AG04449 (cell line): ENCODE measurements around the gene DNAAF5.

Source experiments
- CTCF ChIA-PET: fragments of 350-600 bp; formaldehyde crosslinking; extraction: SDS; loops from one replicate; lab custom pipeline; 2021; ENCODE audit warnings: antibody characterized with exemption; lab: Yijun Ruan, JAX
- POLR2A ChIA-PET: fragments of 400-600, 350-600 bp; formaldehyde crosslinking; extraction: SDS; loops from one replicate; lab custom pipeline; 2020; ENCODE audit warnings: antibody characterized with exemption, inconsistent platforms; lab: Yijun Ruan, JAX
- DNase-seq: peaks from one replicate; pipeline ENCODE4 v3.0.0-alpha.2; 2010; ENCODE audit warnings: low read depth, low spot score
- H3K4me3 ChIP-seq: 2 replicates; pipeline ENCODE4 v1.5.1; 2011; ENCODE audit warnings: low read depth, mild to moderate bottlenecking, control low read depth, low read length
- TF ChIP-seq, protein P1 (sequence below): IDR thresholded peaks from one replicate; pipeline ENCODE4 v1.5.1; 2011; ENCODE audit warnings: mild to moderate bottlenecking, moderate library complexity, low read length, control low read depth, inconsistent platforms; ENCODE audit not compliant: insufficient read depth; ENCODE audit errors: missing control alignments

The DNAAF5 gene

DNA sequence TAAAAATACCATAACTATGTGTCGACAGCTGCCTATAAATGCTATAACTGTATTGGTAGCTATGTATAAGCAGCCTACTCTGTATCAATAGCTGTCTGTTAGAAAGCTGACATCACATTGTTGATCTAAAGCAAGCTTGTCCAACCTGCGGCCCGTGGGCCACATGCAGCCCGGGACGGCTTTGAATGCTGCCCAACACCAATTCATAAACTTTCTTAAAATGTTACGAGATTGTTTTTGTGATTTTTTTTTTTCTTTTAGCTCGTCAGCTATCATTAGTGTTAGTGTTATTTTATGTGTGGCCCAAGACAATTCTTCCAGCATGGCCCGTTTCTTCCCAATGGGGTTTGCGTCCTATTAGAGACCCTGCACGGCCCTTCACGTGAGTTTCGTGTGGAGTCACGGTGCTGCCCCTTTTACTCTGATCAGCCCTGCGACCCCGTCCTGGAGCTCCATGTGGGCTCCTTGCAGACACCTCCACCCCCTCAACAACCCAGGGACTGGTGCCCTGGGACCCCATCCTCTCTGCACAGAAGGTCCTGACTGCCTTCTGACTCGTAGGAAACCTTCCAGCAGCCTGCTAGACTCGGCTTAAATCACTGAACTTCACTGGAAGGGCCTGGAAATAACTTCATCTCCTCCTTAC is 5.1 kb downstream of the DNAAF5 start:
- DNase-seq: no peak
- no peak overlapping the region for H3K4me3 ChIP-seq
- CTCF ChIA-PET: interaction anchor here (1.2 to 2.0 kb wide), 3 partner anchors 16 to 410 kb away, joined by 3 to 6 read pairs (median 4); no protein-coding TSS in a partner anchor
- TF ChIP-seq, protein P1, sequence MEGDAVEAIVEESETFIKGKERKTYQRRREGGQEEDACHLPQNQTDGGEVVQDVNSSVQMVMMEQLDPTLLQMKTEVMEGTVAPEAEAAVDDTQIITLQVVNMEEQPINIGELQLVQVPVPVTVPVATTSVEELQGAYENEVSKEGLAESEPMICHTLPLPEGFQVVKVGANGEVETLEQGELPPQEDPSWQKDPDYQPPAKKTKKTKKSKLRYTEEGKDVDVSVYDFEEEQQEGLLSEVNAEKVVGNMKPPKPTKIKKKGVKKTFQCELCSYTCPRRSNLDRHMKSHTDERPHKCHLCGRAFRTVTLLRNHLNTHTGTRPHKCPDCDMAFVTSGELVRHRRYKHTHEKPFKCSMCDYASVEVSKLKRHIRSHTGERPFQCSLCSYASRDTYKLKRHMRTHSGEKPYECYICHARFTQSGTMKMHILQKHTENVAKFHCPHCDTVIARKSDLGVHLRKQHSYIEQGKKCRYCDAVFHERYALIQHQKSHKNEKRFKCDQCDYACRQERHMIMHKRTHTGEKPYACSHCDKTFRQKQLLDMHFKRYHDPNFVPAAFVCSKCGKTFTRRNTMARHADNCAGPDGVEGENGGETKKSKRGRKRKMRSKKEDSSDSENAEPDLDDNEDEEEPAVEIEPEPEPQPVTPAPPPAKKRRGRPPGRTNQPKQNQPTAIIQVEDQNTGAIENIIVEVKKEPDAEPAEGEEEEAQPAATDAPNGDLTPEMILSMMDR: no peak
- POLR2A ChIA-PET: no interaction called here

DNA sequence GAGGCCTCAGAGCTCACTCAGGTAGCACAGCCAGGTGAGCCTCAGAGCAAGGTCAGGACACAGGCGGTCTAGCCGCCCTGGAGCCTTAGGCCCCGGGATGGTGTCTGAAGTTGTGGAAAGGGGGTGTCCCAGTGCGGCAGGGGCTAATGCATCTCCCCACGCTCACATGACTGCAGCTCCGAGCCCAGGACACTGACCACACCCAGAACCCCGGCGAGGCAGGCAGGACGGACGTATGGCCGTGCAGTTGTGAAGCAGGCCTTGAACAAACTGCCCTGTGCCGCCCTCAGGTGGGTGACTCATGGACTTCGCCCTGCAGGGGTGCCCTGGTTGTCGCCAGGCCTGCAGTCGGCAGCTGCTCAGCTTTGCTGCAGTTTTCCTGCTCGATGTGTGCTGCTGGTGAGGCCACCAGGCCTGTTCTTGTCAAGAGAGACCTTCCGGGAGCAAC is 5.6 kb downstream of the DNAAF5 start:
- POLR2A ChIA-PET: no interaction called here
- no peak overlapping the region for H3K4me3 ChIP-seq
- no peak for DNase-seq
- CTCF ChIA-PET: interaction anchor here (0.6 to 2.0 kb wide), 4 partner anchors 16 to 410 kb away, joined by 3 to 6 read pairs (median 4); no protein-coding TSS in a partner anchor
- TF ChIP-seq, protein P1: no peak

DNA sequence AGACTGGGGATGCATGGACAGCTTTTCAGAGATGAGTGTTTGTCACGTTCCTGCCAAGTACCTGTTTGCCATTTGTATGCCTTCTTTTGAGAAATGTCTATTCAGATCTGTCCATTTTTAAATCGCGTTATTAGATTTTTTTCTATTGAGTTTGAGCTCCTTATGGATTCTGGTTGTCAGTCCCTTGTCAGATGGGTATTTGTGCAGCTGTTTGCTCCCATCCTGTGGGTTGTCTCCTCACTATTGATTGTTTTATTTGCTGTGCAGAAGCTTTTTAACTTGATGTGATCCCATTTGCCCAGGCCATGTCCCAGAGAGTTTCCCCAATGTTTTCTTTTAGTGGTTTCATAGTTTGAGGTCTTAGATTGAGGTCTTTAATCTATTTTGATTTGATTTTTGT is 6.1 kb downstream of the DNAAF5 start:
- no peak for DNase-seq
- TF ChIP-seq, protein P1: no peak
- ChIA-PET POLR2A (no interaction called here), CTCF (interaction anchor here (0.6 to 2.0 kb wide), 3 partner anchors 17 to 411 kb away, joined by 3 to 6 read pairs (median 4); no protein-coding TSS in a partner anchor)
- no peak overlapping the region for H3K4me3 ChIP-seq

DNA sequence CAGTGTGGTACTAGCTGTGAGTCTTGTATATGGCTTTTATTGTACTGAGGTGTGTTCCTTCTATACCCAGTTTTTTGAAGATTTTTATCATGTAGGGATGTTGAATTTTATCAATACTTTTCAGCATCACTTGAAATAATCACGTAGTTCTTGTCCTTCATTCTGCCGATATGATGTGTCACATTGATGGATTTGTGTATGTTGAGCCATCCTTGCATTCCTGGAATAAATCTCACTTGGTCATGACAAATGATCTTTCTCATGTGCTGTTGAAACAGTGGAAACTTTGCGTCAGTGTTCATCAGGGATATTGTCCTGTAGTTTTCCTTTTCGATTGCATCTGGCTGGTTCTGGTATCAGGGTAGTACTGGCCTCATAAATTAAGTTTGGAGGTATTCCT is 7.7 kb downstream of the DNAAF5 start:
- ChIA-PET POLR2A (no interaction called here), CTCF (interaction anchor here (1.3 kb wide), 1 partner anchor 41 kb away, joined by 3 read pairs; no protein-coding TSS in a partner anchor)
- TF ChIP-seq, protein P1: no peak
- no peak for DNase-seq
- H3K4me3 ChIP-seq: no peak overlapping the region

DNA sequence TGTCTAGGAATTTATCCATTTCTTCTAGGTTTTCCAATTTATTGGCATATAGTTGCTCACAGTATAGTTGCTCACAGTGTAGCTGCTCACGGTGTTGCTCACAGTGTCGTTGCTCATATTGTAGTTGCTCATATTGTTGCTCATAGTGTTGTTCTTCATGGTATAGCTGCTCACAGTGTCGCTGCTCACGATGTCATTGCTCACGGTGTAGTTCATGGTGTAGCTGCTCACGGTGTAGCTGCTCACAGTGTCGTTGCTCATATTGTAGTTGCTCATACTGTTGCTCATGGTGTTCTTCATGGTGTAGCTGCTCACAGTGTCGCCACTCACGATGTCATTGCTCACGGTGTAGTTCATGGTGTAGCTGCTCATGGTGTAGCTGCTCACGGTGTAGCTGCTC is 8.3 kb downstream of the DNAAF5 start:
- POLR2A ChIA-PET: no interaction called here
- DNase-seq: no peak
- CTCF ChIA-PET: interaction anchor here (1.2 to 1.3 kb wide), 2 partner anchors 8 to 41 kb away, joined by 3 read pairs; partner anchors contain the start of genes DNAAF5 and PRKAR1B

DNA sequence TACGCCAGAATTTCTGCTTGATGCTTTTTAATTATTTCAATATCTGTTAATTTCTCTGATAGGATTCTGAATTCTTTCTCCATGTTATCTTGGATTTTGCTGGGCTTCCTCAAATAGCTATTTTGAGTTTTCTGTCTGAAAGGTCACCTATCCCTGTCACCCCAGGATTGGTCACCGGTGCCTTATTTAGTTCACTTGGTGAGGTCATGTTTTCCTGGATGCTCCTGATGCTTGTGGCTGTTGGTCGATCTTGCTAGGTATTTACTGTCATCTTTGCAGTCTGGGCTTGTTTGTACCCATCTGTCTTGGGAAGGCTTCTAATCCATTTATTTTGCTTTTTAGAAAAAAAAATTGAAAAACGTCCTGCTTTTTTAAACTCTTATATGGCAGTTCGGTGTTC is 11.7 kb downstream of the DNAAF5 start:
- H3K4me3 ChIP-seq: no peak overlapping the region
- CTCF ChIA-PET: no interaction called here
- POLR2A ChIA-PET: no interaction called here
- TF ChIP-seq, protein P1: no peak
- no peak for DNase-seq

More for the DNA sequence above, 8.3 kb downstream of the DNAAF5 start:
- H3K4me3 ChIP-seq: no peak overlapping the region
- TF ChIP-seq, protein P1: no peak
